ENCODE results near the gene LY6G6C. TPM values are rescaled to one million over a fixed set of nuclear protein-coding genes. Genes with fewer than 3 reads are reported as not detected.

LY6G6C gene
- total and polyA plus RNA-seq, 2 of the 13 experiments (the other 11 are each of a cell fraction or from before 2014, with no cell fraction given) = 0.15 TPM; not detected in 1

DNA sequence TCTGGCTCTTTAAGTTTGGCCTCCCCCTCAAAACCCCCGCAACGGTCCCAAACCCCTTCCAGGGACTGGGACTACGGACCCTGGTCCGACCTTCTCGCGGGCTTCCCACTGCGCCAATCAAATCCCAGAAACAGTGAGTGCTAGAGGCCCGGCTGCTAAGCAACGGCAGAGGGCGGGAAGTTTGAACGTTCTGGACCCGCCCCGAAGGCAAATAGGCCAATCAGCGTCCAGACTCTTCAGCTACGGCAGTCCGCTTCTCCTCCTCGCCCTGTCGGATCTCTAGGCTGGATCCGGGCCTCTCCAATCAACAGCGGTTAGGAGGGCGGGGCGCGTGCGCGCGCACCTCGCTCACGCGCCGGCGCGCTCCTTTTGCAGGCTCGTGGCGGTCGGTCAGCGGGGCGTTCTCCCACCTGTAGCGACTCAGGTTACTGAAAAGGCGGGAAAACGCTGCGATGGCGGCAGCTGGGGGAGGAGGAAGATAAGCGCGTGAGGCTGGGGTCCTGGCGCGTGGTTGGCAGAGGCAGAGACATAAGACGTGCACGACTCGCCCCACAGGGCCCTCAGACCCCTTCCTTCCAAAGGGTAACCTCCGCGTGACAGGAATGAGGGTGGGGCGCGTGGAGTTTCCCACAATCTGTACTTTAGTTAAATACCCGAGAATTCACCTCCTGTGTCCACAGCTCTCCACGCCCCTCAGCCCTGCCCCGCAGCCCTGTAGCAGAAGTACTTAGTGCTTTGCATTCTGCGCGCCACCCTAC is 18.3 kb upstream of the LY6G6C start, which contains the start of gene MSH5 (continued):
- TF ChIP-seq ATF1 (CRISPR knock-in tag; IDR thresholded peaks at IDR 0.05) = peak; percentile 87
- TF ChIP-seq FOXJ3 (CRISPR knock-in tag; IDR thresholded peaks at IDR 0.05; ENCODE audit: borderline replicate concordance) = peak; percentile 51; the same call in 1 of the 2 replicates
- peak; percentile 85; the same call in 1 of the 2 replicates for TF ChIP-seq MAZ (IDR thresholded peaks at IDR 0.05; ENCODE audit: borderline replicate concordance, low read depth, low read length)
- TF ChIP-seq MAZ (CRISPR knock-in tag; IDR thresholded peaks at IDR 0.05; ENCODE audit: low read depth) = peak; percentile 86
- peak; percentile 98 for TF ChIP-seq FOXC1 (CRISPR knock-in tag; IDR thresholded peaks at IDR 0.05; ENCODE audit: borderline replicate concordance)
- TF ChIP-seq, protein P1, sequence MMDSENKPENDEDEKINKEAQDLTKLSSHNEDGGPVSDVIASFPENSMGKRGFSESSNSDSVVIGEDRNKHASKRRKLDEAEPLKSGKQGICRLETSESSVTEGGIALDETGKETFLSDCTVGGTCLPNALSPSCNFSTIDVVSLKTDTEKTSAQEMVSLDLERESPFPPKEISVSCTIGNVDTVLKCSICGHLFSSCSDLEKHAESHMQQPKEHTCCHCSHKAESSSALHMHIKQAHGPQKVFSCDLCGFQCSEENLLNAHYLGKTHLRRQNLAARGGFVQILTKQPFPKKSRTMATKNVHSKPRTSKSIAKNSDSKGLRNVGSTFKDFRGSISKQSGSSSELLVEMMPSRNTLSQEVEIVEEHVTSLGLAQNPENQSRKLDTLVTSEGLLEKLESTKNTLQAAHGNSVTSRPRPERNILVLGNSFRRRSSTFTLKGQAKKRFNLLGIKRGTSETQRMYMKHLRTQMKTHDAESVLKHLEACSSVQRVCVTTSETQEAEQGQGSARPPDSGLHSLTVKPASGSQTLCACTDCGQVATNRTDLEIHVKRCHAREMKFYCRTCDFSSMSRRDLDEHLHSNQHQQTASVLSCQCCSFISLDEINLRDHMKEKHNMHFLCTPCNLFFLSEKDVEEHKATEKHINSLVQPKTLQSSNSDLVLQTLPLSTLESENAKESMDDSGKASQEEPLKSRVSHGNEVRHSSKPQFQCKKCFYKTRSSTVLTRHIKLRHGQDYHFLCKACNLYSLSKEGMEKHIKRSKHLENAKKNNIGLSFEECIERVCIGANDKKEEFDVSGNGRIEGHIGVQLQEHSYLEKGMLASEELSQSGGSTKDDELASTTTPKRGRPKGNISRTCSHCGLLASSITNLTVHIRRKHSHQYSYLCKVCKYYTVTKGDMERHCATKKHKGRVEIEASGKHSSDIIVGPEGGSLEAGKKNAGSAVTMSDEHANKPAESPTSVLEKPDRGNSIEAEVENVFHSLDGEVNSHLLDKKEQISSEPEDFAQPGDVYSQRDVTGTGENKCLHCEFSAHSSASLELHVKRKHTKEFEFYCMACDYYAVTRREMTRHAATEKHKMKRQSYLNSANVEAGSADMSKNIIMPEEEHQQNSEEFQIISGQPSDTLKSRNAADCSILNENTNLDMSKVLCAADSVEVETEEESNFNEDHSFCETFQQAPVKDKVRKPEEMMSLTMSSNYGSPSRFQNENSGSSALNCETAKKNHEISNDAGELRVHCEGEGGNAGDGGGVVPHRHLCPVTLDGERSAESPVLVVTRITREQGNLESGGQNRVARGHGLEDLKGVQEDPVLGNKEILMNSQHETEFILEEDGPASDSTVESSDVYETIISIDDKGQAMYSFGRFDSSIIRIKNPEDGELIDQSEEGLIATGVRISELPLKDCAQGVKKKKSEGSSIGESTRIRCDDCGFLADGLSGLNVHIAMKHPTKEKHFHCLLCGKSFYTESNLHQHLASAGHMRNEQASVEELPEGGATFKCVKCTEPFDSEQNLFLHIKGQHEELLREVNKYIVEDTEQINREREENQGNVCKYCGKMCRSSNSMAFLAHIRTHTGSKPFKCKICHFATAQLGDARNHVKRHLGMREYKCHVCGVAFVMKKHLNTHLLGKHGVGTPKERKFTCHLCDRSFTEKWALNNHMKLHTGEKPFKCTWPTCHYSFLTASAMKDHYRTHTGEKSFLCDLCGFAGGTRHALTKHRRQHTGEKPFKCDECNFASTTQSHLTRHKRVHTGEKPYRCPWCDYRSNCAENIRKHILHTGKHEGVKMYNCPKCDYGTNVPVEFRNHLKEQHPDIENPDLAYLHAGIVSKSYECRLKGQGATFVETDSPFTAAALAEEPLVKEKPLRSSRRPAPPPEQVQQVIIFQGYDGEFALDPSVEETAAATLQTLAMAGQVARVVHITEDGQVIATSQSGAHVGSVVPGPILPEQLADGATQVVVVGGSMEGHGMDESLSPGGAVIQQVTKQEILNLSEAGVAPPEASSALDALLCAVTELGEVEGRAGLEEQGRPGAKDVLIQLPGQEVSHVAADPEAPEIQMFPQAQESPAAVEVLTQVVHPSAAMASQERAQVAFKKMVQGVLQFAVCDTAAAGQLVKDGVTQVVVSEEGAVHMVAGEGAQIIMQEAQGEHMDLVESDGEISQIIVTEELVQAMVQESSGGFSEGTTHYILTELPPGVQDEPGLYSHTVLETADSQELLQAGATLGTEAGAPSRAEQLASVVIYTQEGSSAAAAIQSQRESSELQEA (CRISPR knock-in tag; IDR thresholded peaks at IDR 0.05; ENCODE audit: not compliant biosample characterization) = peak; percentile 95
- TF ChIP-seq, protein P2, sequence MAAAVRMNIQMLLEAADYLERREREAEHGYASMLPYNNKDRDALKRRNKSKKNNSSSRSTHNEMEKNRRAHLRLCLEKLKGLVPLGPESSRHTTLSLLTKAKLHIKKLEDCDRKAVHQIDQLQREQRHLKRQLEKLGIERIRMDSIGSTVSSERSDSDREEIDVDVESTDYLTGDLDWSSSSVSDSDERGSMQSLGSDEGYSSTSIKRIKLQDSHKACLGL (CRISPR knock-in tag; IDR thresholded peaks at IDR 0.05) = peak; percentile 96
- TF ChIP-seq ZNF607 (CRISPR knock-in tag; IDR thresholded peaks at IDR 0.05; ENCODE audit: borderline replicate concordance) = peak; percentile 97
- peak; percentile 93; the same call in 1 of the 2 replicates for TF ChIP-seq ZBTB7A (CRISPR knock-in tag; IDR thresholded peaks at IDR 0.05)
- peak; percentile 70; the same call in 1 of the 2 replicates for TF ChIP-seq KAT7 (CRISPR knock-in tag; IDR thresholded peaks at IDR 0.05; ENCODE audit: borderline replicate concordance)
- TF ChIP-seq ZNF446 (CRISPR knock-in tag; IDR thresholded peaks at IDR 0.05) = peak; percentile 99
- peak; percentile 90 for TF ChIP-seq ZMYM2 (CRISPR knock-in tag; IDR thresholded peaks at IDR 0.05)
- no peak; the same call in 1 of the 2 replicates for TF ChIP-seq ZNF788 (CRISPR knock-in tag; IDR thresholded peaks at IDR 0.05; ENCODE audit: borderline replicate concordance)
- no peak for TF ChIP-seq NFKBIZ (CRISPR knock-in tag; IDR thresholded peaks at IDR 0.05)
- TF ChIP-seq, protein P3, sequence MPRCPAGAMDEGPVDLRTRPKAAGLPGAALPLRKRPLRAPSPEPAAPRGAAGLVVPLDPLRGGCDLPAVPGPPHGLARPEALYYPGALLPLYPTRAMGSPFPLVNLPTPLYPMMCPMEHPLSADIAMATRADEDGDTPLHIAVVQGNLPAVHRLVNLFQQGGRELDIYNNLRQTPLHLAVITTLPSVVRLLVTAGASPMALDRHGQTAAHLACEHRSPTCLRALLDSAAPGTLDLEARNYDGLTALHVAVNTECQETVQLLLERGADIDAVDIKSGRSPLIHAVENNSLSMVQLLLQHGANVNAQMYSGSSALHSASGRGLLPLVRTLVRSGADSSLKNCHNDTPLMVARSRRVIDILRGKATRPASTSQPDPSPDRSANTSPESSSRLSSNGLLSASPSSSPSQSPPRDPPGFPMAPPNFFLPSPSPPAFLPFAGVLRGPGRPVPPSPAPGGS (CRISPR knock-in tag; IDR thresholded peaks at IDR 0.05) = peak; percentile 96
- peak; percentile 95 for TF ChIP-seq MEIS1 (CRISPR knock-in tag; IDR thresholded peaks at IDR 0.05; ENCODE audit: borderline replicate concordance)

All from HepG2 (cell line).